Measurements from ENCODE around the gene KCNJ5. TPM values are rescaled to one million over a fixed set of nuclear protein-coding genes. Genes with fewer than 3 reads are reported as not detected.

Gene KCNJ5
- total and polyA plus RNA-seq, 10 of the 15 experiments (the other 5 are each of a cell fraction or from before 2014, with no cell fraction given): 0.03 TPM; not detected in 8

- no peak overlapping the region for H3K9ac ChIP-seq (ENCODE audit: control insufficient read depth, insufficient read depth, low read length)
- BruUV-seq (replicated peaks): no TSS peak
- H3K36me3 ChIP-seq (ENCODE audit: control insufficient read depth in 2 of 2, insufficient read depth in 2 of 2, low read length in 1 of 2): no peaks in the 10 kb centered on the region
- ChIA-PET SMC1A (ENCODE audit: uncharacterized antibody, unreplicated experiment) (interaction anchor here (1.1 to 1.4 kb wide), 2 partner anchors 13 to 15 kb away, joined by 3 to 5 read pairs; no protein-coding TSS in a partner anchor), CTCF (interaction anchor here (1.2 to 4.9 kb wide), 2 partner anchors 15 to 56 kb away, joined by 6 to 21 read pairs; no protein-coding TSS in a partner anchor), POLR2A (no interaction called here), RAD21 (ENCODE audit: unreplicated experiment) (interaction anchor here (0.6 kb wide), 1 partner anchor 50 kb away, joined by 4 read pairs; no protein-coding TSS in a partner anchor)
- no peaks in the 10 kb centered on the region for H3K9me3 ChIP-seq (replicated peaks; ENCODE audit: control insufficient read depth, insufficient read depth, low read length)
- peaks cover 0 to 7% of the 10 kb centered on the region in 2 experiments; a peak in 2 of 4 replicates for H3K27me3 ChIP-seq (replicated peaks in 1 of 2; ENCODE audit: control insufficient read depth in 2 of 2, insufficient read depth in 2 of 2, low read length in 1 of 2)
- H3K4me3 ChIP-seq: no peak overlapping the region
- no peaks in the 10 kb centered on the region; the same call in 1 of the 2 replicates for H4K20me1 ChIP-seq (ENCODE audit: control insufficient read depth, insufficient read depth)
- H3K4me1 ChIP-seq (ENCODE audit: control insufficient read depth, insufficient read depth, low read length): no peaks in the 10 kb centered on the region
- intact Hi-C loops (cut with micrococcal nuclease; ENCODE audit: unreplicated experiment) (no loop called here), in situ Hi-C loops (cut with MboI) (no loop called here)
- WGBS (ENCODE audit: insufficient coverage, insufficient replicate concordance, low lambda C conversion rate, missing lambda C conversion rate): 33% methylated on average over 8 of the region's 8 CpGs
- ATAC-seq (no peak), DNase-seq (ENCODE audit: low read depth, low spot score) (no peak), FAIRE-seq (no peak)
- no peak overlapping the region for H3K4me2 ChIP-seq (ENCODE audit: control insufficient read depth, insufficient read depth)
- no peak overlapping the region for H3K27ac ChIP-seq (ENCODE audit: control insufficient read depth, insufficient read depth)
- no peaks in the 10 kb centered on the region for H3K79me2 ChIP-seq (ENCODE audit: control insufficient read depth, insufficient read depth, low read length)
- H2AFZ ChIP-seq (ENCODE audit: control insufficient read depth, low read depth, low read length): no peak overlapping the region
- no peak for TF ChIP-seq NRF1 (conservative IDR thresholded peaks at IDR 0.05; ENCODE audit: low read depth, low read length)
- TF ChIP-seq ZNF622 (IDR thresholded peaks at IDR 0.05): no peak
- no peak for TF ChIP-seq CHD4 (IDR thresholded peaks at IDR 0.05)
- TF ChIP-seq CEBPZ (IDR thresholded peaks at IDR 0.05; ENCODE audit: low read depth, low read length): no peak
- no peak for TF ChIP-seq ZNF24 (IDR thresholded peaks at IDR 0.05)
- TF ChIP-seq ZNF384 (IDR thresholded peaks at IDR 0.05; ENCODE audit: borderline replicate concordance, low read depth, low read length): no peak
- TF ChIP-seq E2F4 (IDR thresholded peaks at IDR 0.05; ENCODE audit: low read depth, low read length): no peak
- TF ChIP-seq BCL3 (IDR thresholded peaks at IDR 0.05; ENCODE audit: borderline replicate concordance, insufficient read depth, low read depth, low read length, poor library complexity, severe bottlenecking): no peak
- TF ChIP-seq CUX1 (IDR thresholded peaks at IDR 0.05; ENCODE audit: insufficient replicate concordance, low read depth, low read length): no peak
- TF ChIP-seq MLLT1 (IDR thresholded peaks at IDR 0.05): no peak
- no peak for TF ChIP-seq WRNIP1 (IDR thresholded peaks at IDR 0.05; ENCODE audit: borderline replicate concordance, low read depth, low read length)
These were observed 50.0 kb downstream of the KCNJ5 start for GRCh38 chr11:128941110-128941509.
